ENCODE results near the gene MAPK8.

DNA sequence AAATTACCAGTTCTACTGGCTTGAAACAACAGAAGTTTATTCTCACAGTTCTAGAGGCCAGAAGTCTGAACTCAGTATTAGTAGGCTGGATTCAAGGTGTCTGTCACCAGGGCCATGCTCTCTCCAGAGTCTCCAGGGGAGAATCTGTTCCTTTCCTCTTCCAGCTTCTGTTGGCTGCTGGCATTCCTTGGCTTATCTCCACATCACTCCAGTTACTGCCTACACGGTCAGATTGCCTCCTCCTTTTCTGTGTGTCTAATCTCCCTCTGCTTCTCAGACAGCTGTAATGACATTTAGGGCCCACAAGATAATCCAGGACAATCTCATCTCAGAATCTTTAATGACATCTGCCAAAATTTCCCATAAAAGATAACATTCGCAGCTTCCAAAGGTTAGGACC, 36.6 kb downstream of the MAPK8 start:
- TF ChIP-seq, protein P1, sequence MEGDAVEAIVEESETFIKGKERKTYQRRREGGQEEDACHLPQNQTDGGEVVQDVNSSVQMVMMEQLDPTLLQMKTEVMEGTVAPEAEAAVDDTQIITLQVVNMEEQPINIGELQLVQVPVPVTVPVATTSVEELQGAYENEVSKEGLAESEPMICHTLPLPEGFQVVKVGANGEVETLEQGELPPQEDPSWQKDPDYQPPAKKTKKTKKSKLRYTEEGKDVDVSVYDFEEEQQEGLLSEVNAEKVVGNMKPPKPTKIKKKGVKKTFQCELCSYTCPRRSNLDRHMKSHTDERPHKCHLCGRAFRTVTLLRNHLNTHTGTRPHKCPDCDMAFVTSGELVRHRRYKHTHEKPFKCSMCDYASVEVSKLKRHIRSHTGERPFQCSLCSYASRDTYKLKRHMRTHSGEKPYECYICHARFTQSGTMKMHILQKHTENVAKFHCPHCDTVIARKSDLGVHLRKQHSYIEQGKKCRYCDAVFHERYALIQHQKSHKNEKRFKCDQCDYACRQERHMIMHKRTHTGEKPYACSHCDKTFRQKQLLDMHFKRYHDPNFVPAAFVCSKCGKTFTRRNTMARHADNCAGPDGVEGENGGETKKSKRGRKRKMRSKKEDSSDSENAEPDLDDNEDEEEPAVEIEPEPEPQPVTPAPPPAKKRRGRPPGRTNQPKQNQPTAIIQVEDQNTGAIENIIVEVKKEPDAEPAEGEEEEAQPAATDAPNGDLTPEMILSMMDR (IDR thresholded peaks at IDR 0.05), result no peak
- TF ChIP-seq, protein P2, sequence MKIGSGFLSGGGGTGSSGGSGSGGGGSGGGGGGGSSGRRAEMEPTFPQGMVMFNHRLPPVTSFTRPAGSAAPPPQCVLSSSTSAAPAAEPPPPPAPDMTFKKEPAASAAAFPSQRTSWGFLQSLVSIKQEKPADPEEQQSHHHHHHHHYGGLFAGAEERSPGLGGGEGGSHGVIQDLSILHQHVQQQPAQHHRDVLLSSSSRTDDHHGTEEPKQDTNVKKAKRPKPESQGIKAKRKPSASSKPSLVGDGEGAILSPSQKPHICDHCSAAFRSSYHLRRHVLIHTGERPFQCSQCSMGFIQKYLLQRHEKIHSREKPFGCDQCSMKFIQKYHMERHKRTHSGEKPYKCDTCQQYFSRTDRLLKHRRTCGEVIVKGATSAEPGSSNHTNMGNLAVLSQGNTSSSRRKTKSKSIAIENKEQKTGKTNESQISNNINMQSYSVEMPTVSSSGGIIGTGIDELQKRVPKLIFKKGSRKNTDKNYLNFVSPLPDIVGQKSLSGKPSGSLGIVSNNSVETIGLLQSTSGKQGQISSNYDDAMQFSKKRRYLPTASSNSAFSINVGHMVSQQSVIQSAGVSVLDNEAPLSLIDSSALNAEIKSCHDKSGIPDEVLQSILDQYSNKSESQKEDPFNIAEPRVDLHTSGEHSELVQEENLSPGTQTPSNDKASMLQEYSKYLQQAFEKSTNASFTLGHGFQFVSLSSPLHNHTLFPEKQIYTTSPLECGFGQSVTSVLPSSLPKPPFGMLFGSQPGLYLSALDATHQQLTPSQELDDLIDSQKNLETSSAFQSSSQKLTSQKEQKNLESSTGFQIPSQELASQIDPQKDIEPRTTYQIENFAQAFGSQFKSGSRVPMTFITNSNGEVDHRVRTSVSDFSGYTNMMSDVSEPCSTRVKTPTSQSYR (CRISPR knock-in tag; IDR thresholded peaks at IDR 0.05), result no peak
- no peak for TF ChIP-seq SP1 (CRISPR knock-in tag; conservative IDR thresholded peaks at IDR 0.05)
- no peak for TF ChIP-seq NR1H2 (CRISPR knock-in tag; IDR thresholded peaks at IDR 0.05)
- TF ChIP-seq, protein P3, sequence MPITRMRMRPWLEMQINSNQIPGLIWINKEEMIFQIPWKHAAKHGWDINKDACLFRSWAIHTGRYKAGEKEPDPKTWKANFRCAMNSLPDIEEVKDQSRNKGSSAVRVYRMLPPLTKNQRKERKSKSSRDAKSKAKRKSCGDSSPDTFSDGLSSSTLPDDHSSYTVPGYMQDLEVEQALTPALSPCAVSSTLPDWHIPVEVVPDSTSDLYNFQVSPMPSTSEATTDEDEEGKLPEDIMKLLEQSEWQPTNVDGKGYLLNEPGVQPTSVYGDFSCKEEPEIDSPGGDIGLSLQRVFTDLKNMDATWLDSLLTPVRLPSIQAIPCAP (CRISPR knock-in tag; IDR thresholded peaks at IDR 0.05), result no peak
- TF ChIP-seq TEAD4 (CRISPR knock-in tag; IDR thresholded peaks at IDR 0.05), result no peak
- no peak for TF ChIP-seq ZNF263 (CRISPR knock-in tag; IDR thresholded peaks at IDR 0.05; ENCODE audit: low read depth)
- TF ChIP-seq, protein P4, sequence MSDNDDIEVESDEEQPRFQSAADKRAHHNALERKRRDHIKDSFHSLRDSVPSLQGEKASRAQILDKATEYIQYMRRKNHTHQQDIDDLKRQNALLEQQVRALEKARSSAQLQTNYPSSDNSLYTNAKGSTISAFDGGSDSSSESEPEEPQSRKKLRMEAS (CRISPR knock-in tag; IDR thresholded peaks at IDR 0.05), result no peak
- no peak for TF ChIP-seq ESRRA (CRISPR knock-in tag; IDR thresholded peaks at IDR 0.05; ENCODE audit: borderline replicate concordance)
- no peak for TF ChIP-seq NFE2L1 (CRISPR knock-in tag; IDR thresholded peaks at IDR 0.05)
- no peak for TF ChIP-seq KAT7 (CRISPR knock-in tag; IDR thresholded peaks at IDR 0.05; ENCODE audit: borderline replicate concordance)
